H9 (cell line): ENCODE results near the gene POU2F2. TPM values are rescaled to one million over a fixed set of nuclear protein-coding genes. Genes with fewer than 3 reads are reported as not detected.

Experiments
- DNase-seq: peaks from one replicate; pipeline ENCODE4 v3.0.0-alpha.2; 2017
- H2AFZ ChIP-seq: one replicate; pipeline ENCODE4 v1.6.1; 2013; ENCODE audit warnings: mild to moderate bottlenecking, low read length, control low read depth, moderate library complexity
- H2AK5ac ChIP-seq: 2 replicates; pipeline ENCODE4 v1.6.1; 2013; ENCODE audit warnings: low read length, control low read depth, mixed read lengths; ENCODE audit not compliant: insufficient read length
- H2BK120ac ChIP-seq: one replicate; pipeline ENCODE4 v1.6.1; 2013; ENCODE audit warnings: low read depth, mild to moderate bottlenecking, low read length, control low read depth, inconsistent platforms; ENCODE audit not compliant: poor library complexity, severe bottlenecking
- H2BK12ac ChIP-seq: 2 replicates; pipeline ENCODE4 v1.6.1; 2013; ENCODE audit warnings: low read length, control low read depth, mixed read lengths, low read depth; ENCODE audit not compliant: insufficient read length
- H2BK15ac ChIP-seq: 2 replicates; pipeline ENCODE4 v1.6.1; 2013; ENCODE audit warnings: low read depth, low read length, control low read depth
- H2BK20ac ChIP-seq: one replicate; pipeline ENCODE4 v1.6.1; 2013; ENCODE audit warnings: low read depth, mild to moderate bottlenecking, low read length, control low read depth, inconsistent platforms; ENCODE audit not compliant: poor library complexity, severe bottlenecking
- H2BK5ac ChIP-seq: 2 replicates; pipeline ENCODE4 v1.6.1; 2013; ENCODE audit warnings: low read length, control low read depth, mixed read lengths; ENCODE audit not compliant: insufficient read length
- H3K14ac ChIP-seq: 2 replicates; pipeline ENCODE4 v1.6.1; 2013; ENCODE audit warnings: low read length, control low read depth; ENCODE audit not compliant: insufficient read depth
- H3K18ac ChIP-seq: 2 replicates; pipeline ENCODE4 v1.6.1; 2013; ENCODE audit warnings: low read depth, mild to moderate bottlenecking, mixed read lengths, low read length, control low read depth; ENCODE audit not compliant: insufficient read length
- H3K23ac ChIP-seq: 2 replicates; pipeline ENCODE4 v1.6.1; 2013; ENCODE audit warnings: low read length, control low read depth, mixed read lengths, low read depth; ENCODE audit not compliant: insufficient read length
- H3K23me2 ChIP-seq: 2 replicates; pipeline ENCODE4 v1.6.1; 2013; ENCODE audit warnings: low read depth, mild to moderate bottlenecking, mixed read lengths, low read length, control low read depth; ENCODE audit not compliant: insufficient read length, poor library complexity, severe bottlenecking
- H3K27ac ChIP-seq: 2 replicates; pipeline ENCODE4 v1.5.1; 2013; ENCODE audit warnings: low read length, control low read depth, mixed read lengths, low read depth; ENCODE audit not compliant: insufficient read length
- H3K27me3 ChIP-seq: 2 replicates; pipeline ENCODE4 v1.6.1; 2013; ENCODE audit warnings: low read length, control low read depth, inconsistent platforms; ENCODE audit not compliant: insufficient read depth
- H3K4ac ChIP-seq: 2 replicates; pipeline ENCODE4 v1.6.1; 2013; ENCODE audit warnings: low read depth, mild to moderate bottlenecking, control low read depth, inconsistent platforms, low read length, moderate library complexity
- H3K4me1 ChIP-seq: 2 replicates; pipeline ENCODE4 v1.6.1; 2013; ENCODE audit warnings: low read length, control low read depth, inconsistent platforms; ENCODE audit not compliant: insufficient read depth
- H3K4me2 ChIP-seq: 2 replicates; pipeline ENCODE4 v1.6.1; 2013; ENCODE audit warnings: low read length, control low read depth, mixed read lengths; ENCODE audit not compliant: insufficient read length, insufficient read depth
- H3K56ac ChIP-seq: 2 replicates; pipeline ENCODE4 v1.6.1; 2013; ENCODE audit warnings: low read depth, mild to moderate bottlenecking, mixed read lengths, low read length, control low read depth; ENCODE audit not compliant: insufficient read length
- H3K79me1 ChIP-seq: 2 replicates; pipeline ENCODE4 v1.6.1; 2013; ENCODE audit warnings: low read depth, mild to moderate bottlenecking, moderate library complexity, low read length, control low read depth, inconsistent platforms; ENCODE audit not compliant: insufficient read depth, poor library complexity, severe bottlenecking
- H3K79me2 ChIP-seq: 2 replicates; pipeline ENCODE4 v1.6.1; 2013; ENCODE audit warnings: low read length, control low read depth, inconsistent platforms; ENCODE audit not compliant: insufficient read depth
- H3K9ac ChIP-seq: 2 replicates; pipeline ENCODE4 v1.6.1; 2013; ENCODE audit warnings: low read length, control low read depth, mixed read lengths; ENCODE audit not compliant: insufficient read length; ENCODE audit errors: extremely low read depth
- H3K9me3 ChIP-seq: one replicate; pipeline ENCODE4 v1.6.1; 2013; ENCODE audit warnings: low read depth, low read length, inconsistent platforms; ENCODE audit not compliant: control insufficient read depth
- H3T11ph ChIP-seq: one replicate; pipeline ENCODE4 v1.6.1; 2013; ENCODE audit warnings: mild to moderate bottlenecking, low read length, control low read depth, inconsistent platforms
- H4K20me1 ChIP-seq: one replicate; pipeline ENCODE4 v1.6.1; 2013; ENCODE audit not compliant: control insufficient read depth, insufficient read length, insufficient read depth
- H4K5ac ChIP-seq: 2 replicates; pipeline ENCODE4 v1.6.1; 2013; ENCODE audit warnings: low read depth, mild to moderate bottlenecking, mixed read lengths, low read length, control low read depth; ENCODE audit not compliant: insufficient read length
- H4K8ac ChIP-seq: replicated peaks from 2 replicates; pipeline ENCODE4 v1.6.1; 2013; ENCODE audit warnings: low read length, control low read depth, mixed read lengths, low read depth; ENCODE audit not compliant: insufficient read length
- H4K91ac ChIP-seq: 2 replicates; pipeline ENCODE4 v1.6.1; 2013; ENCODE audit warnings: low read depth, mild to moderate bottlenecking, moderate library complexity, mixed read lengths, low read length, control low read depth; ENCODE audit not compliant: insufficient read length
- H3K27ac Mint-ChIP-seq, 3 experiments: 2 replicates in 2 of 3; 3 replicates in 1 of 3; pipeline ENCODE4 v1.8.0; 2020 to 2021; ENCODE audit warnings: mixed read lengths in 3 of 3, mild to moderate bottlenecking in 1 of 3, moderate library complexity in 1 of 3
- H3K27me3 Mint-ChIP-seq: 2 replicates; pipeline ENCODE4 v1.8.0; 2021; ENCODE audit warnings: low read depth, mild to moderate bottlenecking, moderate library complexity, mixed read lengths
- H3K36me3 Mint-ChIP-seq, 3 experiments: 2 replicates in 2 of 3; 3 replicates in 1 of 3; pipeline ENCODE4 v1.8.0; 2020 to 2021; ENCODE audit warnings: low read depth in 3 of 3, mixed read lengths in 3 of 3; ENCODE audit not compliant: insufficient read depth in 1 of 3
- H3K4me1 Mint-ChIP-seq, 2 experiments: 2 replicates each; pipeline ENCODE4 v1.8.0; 2020; ENCODE audit warnings: mixed read lengths in 2 of 2
- H3K4me3 Mint-ChIP-seq, 2 experiments: 2 replicates in 1 of 2; 3 replicates in 1 of 2; pipeline ENCODE4 v1.8.0; 2020 to 2021; ENCODE audit warnings: mild to moderate bottlenecking in 2 of 2, mixed read lengths in 2 of 2, moderate library complexity in 1 of 2
- H3K9me3 Mint-ChIP-seq, 2 experiments: 2 replicates in 1 of 2; 3 replicates in 1 of 2; pipeline ENCODE4 v1.8.0; 2020; ENCODE audit warnings: mild to moderate bottlenecking in 2 of 2, mixed read lengths in 2 of 2, moderate library complexity in 1 of 2
- WGBS: extraction: QIAGEN DNeasy Blood & Tissue Kit; methylation state at CpG from one replicate; pipeline ENCODE4 v1.1.7; 2013; ENCODE audit warnings: missing lambda C conversion rate, low lambda C conversion rate, mixed read lengths; ENCODE audit not compliant: insufficient read length; ENCODE audit errors: extremely low coverage; 5-methylcytosine and 5-hydroxymethylcytosine counted together
- total RNA-seq: library from RNA; stranded (reverse); gene quantifications from 2 replicates; pipeline ENCODE4 v1.2.1, GENCODE V29; 2021
- TF ChIP-seq, protein P1 (sequence below): fragments of 200-600 bp; sonication (generic); conservative IDR thresholded peaks from 3 replicates; pipeline ENCODE4 v1.8.0; 2021; ENCODE audit warnings: antibody characterized with exemption, mild to moderate bottlenecking

The POU2F2 gene
- total RNA-seq, 1 experiment from 2014 or later, result 2.9 TPM

DNA sequence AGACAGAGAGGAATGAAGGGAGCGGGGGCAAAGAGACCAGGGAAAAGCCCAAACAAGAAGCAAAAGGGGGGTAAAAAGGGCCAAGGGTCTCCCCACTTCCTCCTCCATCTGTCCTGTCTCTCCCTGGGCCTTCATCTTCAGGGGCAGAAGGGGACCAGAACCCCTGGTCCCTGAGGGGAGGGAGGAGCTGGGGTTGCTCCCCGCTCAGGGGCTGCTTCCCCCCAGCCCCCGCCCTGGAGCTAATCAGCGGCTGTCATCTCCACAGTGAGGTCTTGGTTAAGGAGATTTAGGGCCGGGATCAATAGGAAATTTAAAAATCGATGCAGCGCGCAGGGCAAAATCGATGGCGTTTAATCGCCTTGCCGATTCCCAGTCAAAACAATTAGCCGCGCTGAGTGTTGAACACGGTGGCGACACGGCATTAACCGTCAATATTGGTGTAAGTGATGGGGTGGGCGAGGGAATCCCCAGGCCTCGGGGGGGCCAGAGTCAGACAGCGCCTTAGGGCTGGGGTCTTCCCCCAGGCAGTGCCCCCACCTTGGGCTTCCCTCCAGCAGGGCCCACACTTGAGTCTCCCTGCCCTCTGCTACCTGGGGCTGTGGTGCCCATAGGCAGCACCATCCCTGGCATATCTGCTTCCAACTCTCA lies 29.5 kb upstream of the POU2F2 start:
- no peaks in the 10 kb centered on the region; a peak in 1 of 7 replicates for H3K36me3 Mint-ChIP-seq
- H3K23ac ChIP-seq, result no peak overlapping the region
- H3K4me3 Mint-ChIP-seq, result no peak overlapping the region; a peak in 1 of 5 replicates
- no peak for DNase-seq
- no peaks in the 10 kb centered on the region for H3K4me1 ChIP-seq
- H3K4me1 Mint-ChIP-seq, result peaks cover 0 to 8% of the 10 kb centered on the region in 2 experiments; a peak in 3 of 4 replicates
- no peak overlapping the region for H3K56ac ChIP-seq
- H2BK12ac ChIP-seq, result no peak overlapping the region
- peaks cover 73% of the 10 kb centered on the region for H3K27me3 Mint-ChIP-seq
- H3K9me3 Mint-ChIP-seq, result no peaks in the 10 kb centered on the region
- H3K23me2 ChIP-seq, result no peaks in the 10 kb centered on the region
- H4K8ac ChIP-seq, result no peak overlapping the region
- H2BK120ac ChIP-seq, result no peak overlapping the region
- no peak overlapping the region for H3K14ac ChIP-seq
- TF ChIP-seq, protein P1, sequence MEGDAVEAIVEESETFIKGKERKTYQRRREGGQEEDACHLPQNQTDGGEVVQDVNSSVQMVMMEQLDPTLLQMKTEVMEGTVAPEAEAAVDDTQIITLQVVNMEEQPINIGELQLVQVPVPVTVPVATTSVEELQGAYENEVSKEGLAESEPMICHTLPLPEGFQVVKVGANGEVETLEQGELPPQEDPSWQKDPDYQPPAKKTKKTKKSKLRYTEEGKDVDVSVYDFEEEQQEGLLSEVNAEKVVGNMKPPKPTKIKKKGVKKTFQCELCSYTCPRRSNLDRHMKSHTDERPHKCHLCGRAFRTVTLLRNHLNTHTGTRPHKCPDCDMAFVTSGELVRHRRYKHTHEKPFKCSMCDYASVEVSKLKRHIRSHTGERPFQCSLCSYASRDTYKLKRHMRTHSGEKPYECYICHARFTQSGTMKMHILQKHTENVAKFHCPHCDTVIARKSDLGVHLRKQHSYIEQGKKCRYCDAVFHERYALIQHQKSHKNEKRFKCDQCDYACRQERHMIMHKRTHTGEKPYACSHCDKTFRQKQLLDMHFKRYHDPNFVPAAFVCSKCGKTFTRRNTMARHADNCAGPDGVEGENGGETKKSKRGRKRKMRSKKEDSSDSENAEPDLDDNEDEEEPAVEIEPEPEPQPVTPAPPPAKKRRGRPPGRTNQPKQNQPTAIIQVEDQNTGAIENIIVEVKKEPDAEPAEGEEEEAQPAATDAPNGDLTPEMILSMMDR, result no peak
- H3K79me2 ChIP-seq, result no peaks in the 10 kb centered on the region
- H3K27me3 ChIP-seq, result no peaks in the 10 kb centered on the region
- no peak overlapping the region for H2BK15ac ChIP-seq
- H3K18ac ChIP-seq, result no peak overlapping the region
- no peak overlapping the region for H3K4ac ChIP-seq
- no peaks in the 10 kb centered on the region for H3K79me1 ChIP-seq
- no peak overlapping the region for H3K27ac ChIP-seq
- H4K91ac ChIP-seq, result no peak overlapping the region
- H4K5ac ChIP-seq, result no peak overlapping the region
- no peaks in the 10 kb centered on the region for H4K20me1 ChIP-seq
- no CpG with 5 or more reads among the region's 21 CpGs for WGBS
- no peak overlapping the region for H2BK20ac ChIP-seq
- no peak overlapping the region for H3K27ac Mint-ChIP-seq
- H3K9ac ChIP-seq, result no peak overlapping the region
- H3K4me2 ChIP-seq, result no peak overlapping the region
- H3K9me3 ChIP-seq, result no peaks in the 10 kb centered on the region
- no peak overlapping the region for H2AFZ ChIP-seq
- H2AK5ac ChIP-seq, result no peak overlapping the region
- no peak overlapping the region for H3T11ph ChIP-seq
- H2BK5ac ChIP-seq, result no peak overlapping the region
